GM19397 (cell line): ENCODE measurements around the gene C1orf198.

Source experiments
- ATAC-seq: cut with Tn5 transposase; IDR thresholded peaks from one replicate; pipeline ENCODE4 v1.9.1; 2021; ENCODE audit warnings: mild to moderate bottlenecking, moderate library complexity; ENCODE audit not compliant: unreplicated experiment

Gene C1orf198

DNA sequence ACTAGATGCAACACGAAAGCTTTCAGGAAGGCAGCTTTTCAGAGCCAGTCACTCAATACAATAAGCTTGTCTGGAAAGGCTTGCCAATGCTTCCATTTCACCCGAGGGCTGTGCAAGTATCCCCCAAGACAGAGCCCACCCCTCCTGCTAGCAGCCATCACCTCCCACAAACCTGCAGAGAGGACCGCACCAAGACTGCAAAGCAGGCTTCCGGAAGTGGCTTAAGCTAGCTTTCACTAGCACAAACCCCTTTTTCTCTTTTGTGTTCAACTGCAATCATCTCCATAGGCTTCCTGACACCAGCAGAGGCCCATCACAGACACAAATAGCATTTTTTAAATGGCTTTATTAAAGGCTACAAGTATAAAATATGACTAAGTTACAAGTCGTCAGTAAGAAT, 31.5 kb downstream of the C1orf198 start:
- no peak for ATAC-seq

- ATAC-seq, result no peak
Measured at GRCh38 chr1:230836347-230836746, 32.0 kb downstream of the C1orf198 start.

- ATAC-seq, result no peak
Measured at GRCh38 chr1:230834292-230834691, 34.0 kb downstream of the C1orf198 start.

DNA sequence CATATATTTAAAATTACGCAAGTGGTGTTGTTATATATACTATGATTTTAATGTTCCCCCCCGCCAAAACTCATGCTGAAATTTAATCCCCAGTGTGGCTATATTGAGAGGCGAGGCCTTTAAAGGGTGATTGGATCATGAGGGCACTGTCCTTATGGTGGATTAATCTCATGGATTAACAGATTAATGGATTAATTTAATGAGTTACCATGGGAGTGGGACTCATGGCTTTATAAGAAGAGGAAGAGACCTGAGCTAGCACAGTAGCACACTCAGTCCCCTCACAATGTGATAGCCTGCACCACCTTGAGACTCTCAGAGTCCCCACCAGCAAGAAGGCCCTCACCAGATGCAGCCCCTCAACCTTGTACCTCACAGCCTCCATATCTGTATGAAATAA, 34.8 kb downstream of the C1orf198 start:
- no peak for ATAC-seq

- no peak for ATAC-seq
Measured at GRCh38 chr1:230832476-230832875, 35.8 kb downstream of the C1orf198 start.

GRCh38 chr1:230831771-230832170, 36.5 kb downstream of the C1orf198 start:
- no peak for ATAC-seq

DNA sequence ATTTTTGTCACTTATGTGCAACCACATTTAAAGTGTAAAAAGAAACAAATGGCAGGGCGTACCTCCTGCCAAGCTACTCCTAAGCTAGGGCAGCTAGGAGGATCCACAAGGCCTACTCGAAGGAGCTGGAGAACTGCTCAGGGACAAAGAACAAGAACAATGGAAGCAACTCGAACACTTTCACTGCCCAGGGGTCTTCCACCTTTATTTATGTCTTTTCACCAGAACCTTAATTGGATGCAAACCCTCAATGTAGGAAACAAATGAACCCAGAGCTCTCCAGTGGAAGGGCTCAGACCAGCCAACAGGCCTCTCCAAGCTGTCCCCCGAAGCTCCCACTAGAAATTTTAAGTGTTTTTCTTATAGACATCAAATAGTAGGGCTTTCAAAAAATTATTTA, 39.9 kb downstream of the C1orf198 start:
- ATAC-seq, result no peak

GRCh38 chr1:230827801-230828200, 40.5 kb downstream of the C1orf198 start:
- no peak for ATAC-seq

DNA sequence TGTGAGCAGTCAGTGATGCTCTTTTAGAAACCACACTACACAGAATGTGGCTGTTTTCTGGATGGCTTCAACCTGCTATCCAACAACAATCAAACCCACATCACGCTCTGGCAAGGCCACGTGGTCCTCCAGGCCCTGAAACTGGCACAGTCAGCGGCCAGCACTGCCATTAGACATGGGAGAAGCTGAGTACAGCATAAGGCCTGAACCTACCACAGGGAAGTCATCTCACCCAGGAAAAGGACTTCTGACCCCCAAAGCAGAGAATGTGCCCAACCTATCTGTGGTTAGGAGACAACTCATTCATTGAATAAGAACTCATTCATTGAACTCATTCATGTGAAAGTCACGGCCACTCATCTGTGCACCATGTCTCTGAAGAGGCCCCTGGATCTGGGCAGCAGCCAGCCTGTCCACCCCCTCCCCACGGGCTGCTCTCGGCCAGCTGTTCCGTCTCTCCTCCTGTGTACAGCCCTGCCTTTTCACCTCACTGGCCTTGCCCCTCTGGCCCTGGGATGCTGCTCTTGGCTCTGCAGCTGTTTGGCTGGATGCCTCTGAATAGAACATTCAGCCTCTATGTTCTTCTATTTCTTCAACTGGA, 41.1 kb downstream of the C1orf198 start:
- ATAC-seq, result no peak

DNA sequence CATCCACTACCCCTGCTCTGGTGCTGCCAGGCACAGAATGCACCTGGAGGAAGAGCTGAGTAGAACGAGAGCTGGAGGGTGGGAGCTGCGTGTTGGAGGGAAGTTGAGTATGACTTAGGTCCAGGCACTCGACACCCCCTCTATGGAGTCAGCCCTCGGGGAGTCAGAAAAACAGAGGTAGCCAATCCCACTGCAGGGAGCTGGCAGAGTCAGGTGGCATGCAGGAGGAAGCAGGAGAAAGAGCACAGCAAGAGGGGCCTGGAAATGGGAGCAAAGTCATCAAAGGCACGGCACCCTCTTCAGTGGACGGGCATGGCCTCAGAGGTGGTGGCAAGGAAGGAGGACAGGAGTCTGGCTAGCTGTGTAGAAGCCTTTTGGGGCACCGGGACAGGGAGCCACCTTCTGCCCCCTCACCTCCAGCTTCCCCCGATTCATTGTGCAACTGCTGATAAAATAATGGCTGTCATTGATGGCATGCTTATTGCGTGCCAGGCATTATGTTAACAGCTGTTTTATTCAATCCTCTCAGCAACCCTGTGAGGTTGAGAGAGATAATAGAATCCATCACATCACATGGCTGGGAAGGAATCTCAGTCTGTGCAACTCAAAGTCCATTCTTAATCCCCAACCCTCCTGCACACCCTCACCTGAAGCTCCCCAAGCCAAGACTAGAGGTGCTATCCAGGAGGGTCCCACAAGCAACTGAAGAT, 42.0 kb downstream of the C1orf198 start:
- no peak for ATAC-seq

DNA sequence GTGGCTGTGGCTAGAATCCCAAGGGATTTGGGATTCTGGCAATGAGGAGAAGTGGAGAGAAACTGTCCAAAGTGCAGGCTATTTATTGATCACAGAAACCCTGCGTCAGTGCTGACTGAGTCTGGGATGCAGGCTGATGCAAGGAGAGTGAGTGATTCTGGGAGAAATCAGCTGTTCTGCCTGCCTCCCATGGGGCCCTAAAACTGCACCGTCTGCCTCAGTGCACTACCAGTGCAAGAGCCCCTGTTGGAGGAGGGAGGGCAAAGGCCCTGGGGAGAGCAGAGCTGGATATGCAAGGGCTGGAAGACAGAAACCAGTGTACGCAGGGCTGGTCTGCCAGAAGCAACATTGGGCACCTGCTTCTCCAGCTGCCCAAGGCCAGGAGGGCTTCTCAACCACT, 42.6 kb downstream of the C1orf198 start:
- ATAC-seq, result no peak

DNA sequence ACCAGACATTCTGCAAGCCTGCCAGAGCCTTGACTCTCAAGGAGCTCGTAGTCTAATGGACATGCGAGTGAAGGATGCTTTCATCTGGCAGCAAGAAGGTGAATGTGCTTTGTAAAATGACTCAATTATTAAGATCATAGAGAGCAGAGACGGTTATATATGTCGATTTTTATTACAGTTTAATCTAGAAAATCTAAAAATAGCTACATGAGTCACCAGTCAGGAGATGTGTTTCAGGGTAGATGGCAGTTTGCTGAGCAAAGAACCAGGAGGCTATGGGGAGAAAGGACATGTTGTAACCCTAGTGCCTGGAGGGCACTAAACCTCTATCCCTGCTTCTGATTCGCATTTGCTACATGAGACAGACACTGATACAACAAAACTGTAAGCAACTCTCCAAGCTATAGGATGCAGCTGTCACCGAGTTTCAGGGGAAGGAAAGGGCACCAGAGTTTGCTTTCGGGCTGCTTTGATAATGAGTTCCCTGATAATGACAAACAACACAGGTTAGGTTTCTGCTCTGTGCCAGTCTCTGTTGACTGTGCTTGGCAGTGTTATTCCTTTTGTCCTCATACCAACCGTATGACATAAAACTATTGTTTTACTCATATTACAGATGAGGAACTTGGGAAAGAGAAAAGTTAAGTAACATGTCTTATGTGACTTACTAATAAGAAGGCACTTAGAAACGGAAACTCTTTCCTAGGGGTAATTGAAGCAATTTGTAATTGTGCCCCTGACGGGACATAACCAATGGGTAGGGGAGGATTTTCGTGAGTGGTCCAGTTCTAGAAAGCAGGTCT, 43.2 kb downstream of the C1orf198 start:
- no peak for ATAC-seq

- no peak for ATAC-seq
Measured at GRCh38 chr1:230824551-230824918, 43.8 kb downstream of the C1orf198 start.

DNA sequence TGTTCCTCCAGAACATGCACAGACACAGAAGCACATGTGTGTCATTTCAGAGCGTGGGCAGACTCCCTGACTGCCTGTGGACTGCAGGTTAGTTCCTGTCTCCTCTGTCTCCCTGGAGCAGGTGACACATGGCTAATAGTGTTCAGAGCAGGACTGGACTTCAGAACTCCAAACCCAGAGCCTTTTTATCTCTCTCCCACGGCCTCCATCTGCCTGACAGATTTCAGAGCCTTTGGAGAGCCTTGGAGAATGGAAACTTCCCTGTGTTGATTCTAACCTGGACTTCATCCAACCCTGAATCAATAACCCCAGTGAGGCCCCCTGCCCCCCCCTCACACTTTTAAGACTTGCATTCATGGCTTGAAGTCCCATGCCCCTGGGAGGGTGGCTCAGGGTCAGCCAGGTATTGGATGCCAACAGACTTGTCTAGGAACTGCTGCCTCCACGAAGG, 44.4 kb downstream of the C1orf198 start:
- no peak for ATAC-seq

GRCh38 chr1:230823426-230823825, 44.9 kb downstream of the C1orf198 start:
- no peak for ATAC-seq

DNA sequence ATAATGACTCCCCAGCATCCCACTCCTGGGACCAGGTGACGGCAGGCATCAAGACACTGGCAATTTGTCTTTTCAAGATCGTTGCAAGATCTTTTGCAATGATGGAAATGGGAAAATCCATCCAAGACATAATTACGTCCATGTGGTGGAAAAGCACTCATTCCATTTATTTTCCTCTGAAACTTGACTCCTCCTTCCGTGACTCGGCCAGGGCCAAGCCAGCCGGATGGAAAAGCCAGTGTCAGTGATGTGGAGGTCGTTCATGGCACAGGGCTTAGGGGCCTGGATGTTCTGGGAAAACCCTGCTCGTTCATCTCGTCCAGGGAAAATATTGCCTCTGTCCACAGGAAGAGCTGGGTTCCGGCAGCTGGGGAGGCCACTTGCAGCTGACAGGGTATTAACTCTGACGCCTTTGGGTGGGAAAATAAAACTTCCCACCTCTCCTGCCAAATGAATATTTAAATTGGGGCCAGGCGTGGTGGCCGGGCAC, 46.2 kb downstream of the C1orf198 start:
- no peak for ATAC-seq

DNA sequence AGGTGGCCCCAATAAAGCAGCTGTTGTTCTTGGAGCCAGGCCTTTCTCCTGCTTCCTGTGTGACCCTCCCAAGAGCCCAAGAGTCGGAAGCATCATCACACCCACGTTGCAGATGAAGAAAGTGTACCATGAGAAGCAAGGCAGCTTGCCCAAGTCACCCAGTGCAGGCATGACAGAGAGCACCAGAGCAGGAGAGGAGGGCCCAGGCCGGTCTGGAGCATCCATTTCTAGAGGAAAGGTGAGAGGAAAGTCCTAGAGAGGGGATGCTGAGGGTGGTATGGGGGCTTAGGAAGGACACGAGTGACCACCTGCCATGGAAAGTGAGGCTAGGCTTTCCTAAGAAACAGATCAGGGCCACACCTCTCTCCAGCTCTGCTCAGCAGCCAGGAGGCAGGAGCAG, 47.0 kb downstream of the C1orf198 start:
- no peak for ATAC-seq

GRCh38 chr1:230820568-230820967, 47.8 kb downstream of the C1orf198 start:
- no peak for ATAC-seq

GRCh38 chr1:230819976-230820375, 48.3 kb downstream of the C1orf198 start:
- ATAC-seq, result no peak

GRCh38 chr1:230818901-230819300, 49.4 kb downstream of the C1orf198 start:
- ATAC-seq, result no peak

- no peak for ATAC-seq
Measured at GRCh38 chr1:230818367-230818766, 50.0 kb downstream of the C1orf198 start.

DNA sequence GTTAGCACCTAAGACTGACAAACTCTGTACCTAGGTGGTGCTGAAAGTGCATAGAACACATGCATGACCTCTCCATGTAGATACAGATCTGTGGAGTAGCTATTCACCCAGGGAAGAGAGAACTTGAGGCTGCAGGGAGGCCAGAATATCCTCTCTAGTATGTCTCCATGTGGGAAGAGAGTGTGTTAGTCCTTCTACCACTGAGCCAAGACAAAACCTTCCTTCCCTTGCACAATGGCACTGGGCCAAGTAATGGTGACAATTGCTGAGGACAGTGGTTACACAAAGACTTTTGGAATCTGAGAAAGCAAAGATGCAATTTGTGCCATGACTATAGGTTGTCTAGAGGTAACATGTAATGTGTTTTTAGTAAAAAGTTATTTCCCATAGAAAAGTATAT, 52.3 kb downstream of the C1orf198 start:
- no peak for ATAC-seq
